T47D (cell line): ENCODE results near the gene RGS9.

Source experiments
- DNase-seq, 2 experiments: peaks; one replicate each; pipeline versions ENCODE4 v3.0.0 to v3.0.0-alpha.2; 2011 to 2012; ENCODE audit warnings: low read depth in 1 of 2, low spot score in 1 of 2
- JUND ChIP-seq: IDR thresholded peaks from 2 replicates; pipeline ENCODE4 v1.6.1; 2012; ENCODE audit warnings: low read depth
- in situ Hi-C: cut with HindIII; loops from 2 replicates; pipeline ENCODE4 v1.10.0; 2016; ENCODE audit warnings: low sequenced_read_pairs, low pct_unique_long_range_greater_than_20kb

The RGS9 gene

DNA sequence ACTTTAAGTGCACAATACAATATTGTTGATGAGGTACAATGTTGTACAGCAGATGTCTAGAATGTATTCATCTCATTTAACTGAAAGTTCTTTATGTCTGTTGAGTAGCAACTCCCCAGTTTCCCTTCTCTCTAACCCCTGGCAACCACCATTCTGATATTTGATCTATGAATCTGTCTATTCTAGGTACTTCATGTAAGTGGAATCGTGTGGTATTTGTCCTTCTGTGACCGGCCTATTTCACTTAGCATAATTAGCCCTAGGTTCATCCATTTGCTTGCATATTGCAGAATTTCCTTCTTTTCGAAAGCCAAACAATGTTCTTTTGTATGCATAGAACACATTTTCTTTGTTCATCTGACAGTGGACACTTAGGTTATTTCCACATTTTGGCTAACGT is 10.8 kb downstream of the RGS9 start:
- no peak for DNase-seq
- in situ Hi-C loops: no loop called here
- no peak for TF ChIP-seq JUND

GRCh38 chr17:65154770-65155589 is 17.8 kb downstream of the RGS9 start:
- no peak for DNase-seq
- no peak for TF ChIP-seq JUND
- in situ Hi-C loops: no loop called here

GRCh38 chr17:65155622-65156021 is 18.5 kb downstream of the RGS9 start:
- TF ChIP-seq JUND: no peak
- in situ Hi-C loops: no loop called here
- no peak for DNase-seq

DNA sequence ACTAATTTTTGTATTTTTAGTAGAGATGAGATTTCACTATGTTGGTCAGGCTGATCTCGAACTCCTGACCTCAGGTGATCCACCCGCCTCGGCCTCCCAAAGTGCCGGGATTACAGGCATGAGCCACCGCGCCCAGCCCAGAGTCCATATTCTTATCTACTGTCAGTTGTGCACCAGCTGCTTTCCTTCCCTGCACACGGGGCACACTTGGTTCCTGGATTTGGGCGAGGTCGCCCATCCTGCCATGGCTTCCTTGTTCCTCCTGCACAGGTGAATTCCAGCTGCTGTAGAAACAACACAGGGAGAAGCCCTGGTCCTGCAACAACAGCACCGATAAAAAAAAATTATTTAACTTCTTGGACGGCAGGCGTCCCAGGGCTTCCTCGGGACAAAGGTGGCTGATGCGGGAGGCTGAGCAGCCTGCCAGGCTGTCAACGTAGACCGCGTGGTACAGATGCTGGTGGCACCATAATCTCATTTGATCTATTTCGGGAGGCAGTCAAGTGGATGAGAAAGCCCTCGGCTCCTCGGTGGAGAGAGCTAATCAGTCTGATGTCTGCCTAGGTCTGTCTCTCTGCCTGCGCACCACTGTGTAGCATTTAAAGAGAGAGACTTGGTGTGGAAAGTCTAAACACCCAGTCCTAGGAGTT is 19.1 kb downstream of the RGS9 start:
- DNase-seq: no peak
- in situ Hi-C loops: no loop called here
- no peak for TF ChIP-seq JUND

GRCh38 chr17:65156835-65157565 is 19.8 kb downstream of the RGS9 start:
- no peak for DNase-seq
- TF ChIP-seq JUND: no peak
- in situ Hi-C loops: no loop called here

- no peak for TF ChIP-seq JUND
- no peak for DNase-seq
- in situ Hi-C loops: no loop called here
These were observed 20.9 kb downstream of the RGS9 start for GRCh38 chr17:65158041-65158440.

GRCh38 chr17:65158622-65159021 is 21.5 kb downstream of the RGS9 start:
- no peak for DNase-seq
- in situ Hi-C loops: no loop called here
- no peak for TF ChIP-seq JUND

DNA sequence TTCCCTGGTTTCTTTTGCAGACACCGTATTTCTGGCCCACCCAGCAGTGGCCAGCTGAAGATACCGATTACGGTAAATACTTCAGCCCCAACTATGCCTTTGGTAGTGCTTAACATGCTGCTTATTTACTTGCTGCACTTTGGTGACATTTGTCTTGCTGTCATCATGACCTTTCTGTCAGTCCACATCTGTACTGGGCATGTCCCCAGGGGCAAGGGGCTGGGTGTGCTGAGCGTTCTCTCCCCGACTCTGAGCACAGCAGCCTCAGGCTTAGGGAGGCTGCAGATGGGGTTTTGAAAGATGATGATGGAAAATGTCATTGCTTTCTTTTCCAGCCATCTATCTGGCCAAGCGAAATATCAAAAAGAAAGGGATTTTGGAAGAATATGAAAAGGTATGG is 23.3 kb downstream of the RGS9 start:
- in situ Hi-C loops: no loop called here
- no peak for TF ChIP-seq JUND
- DNase-seq: no peak

DNA sequence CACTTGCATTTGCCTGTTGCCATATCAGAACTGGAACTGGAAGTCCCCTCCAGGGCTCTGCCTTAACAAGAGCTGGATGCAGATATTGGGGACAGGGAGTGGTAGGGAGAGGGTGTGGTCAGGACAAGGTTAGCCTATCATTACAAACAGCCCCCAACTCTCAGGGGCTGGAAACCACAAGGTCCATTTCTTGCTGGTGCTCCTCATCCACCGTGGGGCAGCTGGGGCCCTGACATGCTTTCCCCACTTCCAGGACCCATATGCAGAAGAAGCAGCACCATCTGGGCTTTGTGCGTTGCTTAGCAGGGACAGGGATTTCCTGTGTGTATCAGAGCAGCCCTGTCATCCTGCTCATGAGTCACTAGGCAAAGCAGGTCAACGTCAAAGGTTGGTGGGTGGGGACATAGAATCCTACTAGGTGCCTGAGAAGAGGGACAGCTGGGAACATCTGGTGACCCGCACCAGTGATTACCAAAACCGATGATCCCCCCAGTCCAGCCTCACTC is 26.9 kb downstream of the RGS9 start:
- no peak for TF ChIP-seq JUND
- in situ Hi-C loops: no loop called here
- DNase-seq: no peak

DNA sequence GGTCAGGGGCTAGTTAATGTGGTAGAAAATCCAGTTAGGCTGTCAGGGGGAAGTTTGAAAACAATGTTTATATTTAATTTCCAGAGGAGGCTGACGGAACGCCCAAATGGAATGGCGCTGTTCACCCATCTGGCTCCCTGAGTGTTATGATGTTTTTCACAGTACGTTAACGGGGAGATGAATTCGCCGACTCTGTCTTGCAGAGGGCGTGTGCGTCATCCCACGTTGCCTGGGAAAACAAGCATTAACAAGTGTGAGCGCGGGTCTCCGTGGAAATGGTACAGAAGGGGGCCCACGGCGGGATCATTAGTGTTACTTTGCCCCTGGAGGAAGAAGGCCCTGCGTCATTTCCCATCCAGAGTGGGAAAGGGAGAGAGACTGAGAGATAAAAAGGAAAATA is 29.6 kb downstream of the RGS9 start:
- no peak for TF ChIP-seq JUND
- in situ Hi-C loops: no loop called here
- DNase-seq: no peak

DNA sequence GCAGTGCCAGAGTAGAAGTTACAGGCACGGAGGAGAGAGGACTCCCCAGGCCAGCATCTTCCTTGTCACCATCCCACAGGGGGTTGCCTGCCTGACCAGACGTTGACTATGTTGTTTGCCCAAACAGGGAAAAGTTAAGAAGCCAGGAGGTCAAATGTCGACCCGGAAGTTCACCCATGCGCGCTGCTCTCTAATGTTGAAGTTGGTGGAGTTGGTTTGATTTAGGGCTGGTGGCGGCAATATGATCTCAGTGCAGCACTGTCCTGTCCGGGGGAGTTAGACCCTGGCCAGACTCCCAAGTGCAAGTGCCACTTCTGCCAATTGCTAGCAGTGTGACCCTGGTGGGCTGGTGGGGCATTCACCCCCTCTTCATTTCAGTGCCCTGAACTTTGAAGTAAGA is 30.4 kb downstream of the RGS9 start:
- in situ Hi-C loops: no loop called here
- DNase-seq: no peak
- TF ChIP-seq JUND: no peak

GRCh38 chr17:65169691-65170090 is 32.5 kb downstream of the RGS9 start:
- no peak for TF ChIP-seq JUND

DNA sequence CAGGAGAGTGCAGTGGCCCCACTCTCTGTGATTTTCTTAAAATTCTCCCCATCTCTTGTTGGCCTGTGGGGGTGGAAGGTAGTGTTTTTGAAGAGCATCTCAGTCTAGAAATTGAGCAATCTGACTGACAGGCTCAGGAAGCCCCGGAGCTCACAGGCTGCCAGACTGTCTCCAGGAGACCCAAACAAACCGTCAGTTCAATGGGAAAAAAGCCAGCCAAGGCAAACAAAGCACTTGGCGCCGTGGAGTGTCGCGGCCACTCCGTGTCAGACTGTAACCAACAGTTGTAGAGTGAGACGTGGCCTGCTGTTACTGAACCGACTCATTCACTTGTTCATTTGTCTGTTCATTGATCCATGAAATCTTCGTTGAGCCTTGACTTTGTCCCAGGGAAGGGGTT is 33.7 kb downstream of the RGS9 start:
- in situ Hi-C loops: no loop called here
- TF ChIP-seq JUND: no peak
- DNase-seq: peak in 1 of 2 experiments; percentile 81

More at GRCh38 chr17:65169691-65170090, 32.5 kb downstream of the RGS9 start:
- no peak for DNase-seq
- in situ Hi-C loops: no loop called here
